Measurements from ENCODE around the gene MYOT.

Gene MYOT

DNA sequence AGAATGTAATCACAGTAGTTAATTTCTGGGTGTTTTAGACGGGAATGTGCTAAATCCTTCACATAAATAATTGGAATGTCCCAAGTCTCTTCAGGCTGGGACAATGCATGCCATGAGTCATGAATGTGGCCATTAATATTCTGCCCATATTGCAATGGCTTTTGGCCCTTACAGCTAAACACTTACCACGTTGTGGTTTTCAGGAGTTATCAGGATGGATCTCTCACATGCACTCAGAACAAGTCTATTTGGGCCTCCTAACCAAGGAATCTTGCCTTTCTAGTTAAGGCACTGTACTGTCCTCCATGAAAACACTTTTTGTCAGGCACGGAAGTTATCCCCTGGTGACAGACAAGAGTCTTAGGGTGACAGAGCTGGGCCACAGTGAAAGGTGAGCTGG lies 54.3 kb downstream of the MYOT start:
- H3K4me3 ChIP-seq (ENCODE audit: control insufficient read depth, low read depth, low read length) = no peak overlapping the region
- TF ChIP-seq, protein P1, sequence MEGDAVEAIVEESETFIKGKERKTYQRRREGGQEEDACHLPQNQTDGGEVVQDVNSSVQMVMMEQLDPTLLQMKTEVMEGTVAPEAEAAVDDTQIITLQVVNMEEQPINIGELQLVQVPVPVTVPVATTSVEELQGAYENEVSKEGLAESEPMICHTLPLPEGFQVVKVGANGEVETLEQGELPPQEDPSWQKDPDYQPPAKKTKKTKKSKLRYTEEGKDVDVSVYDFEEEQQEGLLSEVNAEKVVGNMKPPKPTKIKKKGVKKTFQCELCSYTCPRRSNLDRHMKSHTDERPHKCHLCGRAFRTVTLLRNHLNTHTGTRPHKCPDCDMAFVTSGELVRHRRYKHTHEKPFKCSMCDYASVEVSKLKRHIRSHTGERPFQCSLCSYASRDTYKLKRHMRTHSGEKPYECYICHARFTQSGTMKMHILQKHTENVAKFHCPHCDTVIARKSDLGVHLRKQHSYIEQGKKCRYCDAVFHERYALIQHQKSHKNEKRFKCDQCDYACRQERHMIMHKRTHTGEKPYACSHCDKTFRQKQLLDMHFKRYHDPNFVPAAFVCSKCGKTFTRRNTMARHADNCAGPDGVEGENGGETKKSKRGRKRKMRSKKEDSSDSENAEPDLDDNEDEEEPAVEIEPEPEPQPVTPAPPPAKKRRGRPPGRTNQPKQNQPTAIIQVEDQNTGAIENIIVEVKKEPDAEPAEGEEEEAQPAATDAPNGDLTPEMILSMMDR (conservative IDR thresholded peaks at IDR 0.05; ENCODE audit: control insufficient read depth, insufficient read depth, low read depth, low read length) = no peak
- peak; percentile 27 for DNase-seq (ENCODE audit: low read depth)

DNA sequence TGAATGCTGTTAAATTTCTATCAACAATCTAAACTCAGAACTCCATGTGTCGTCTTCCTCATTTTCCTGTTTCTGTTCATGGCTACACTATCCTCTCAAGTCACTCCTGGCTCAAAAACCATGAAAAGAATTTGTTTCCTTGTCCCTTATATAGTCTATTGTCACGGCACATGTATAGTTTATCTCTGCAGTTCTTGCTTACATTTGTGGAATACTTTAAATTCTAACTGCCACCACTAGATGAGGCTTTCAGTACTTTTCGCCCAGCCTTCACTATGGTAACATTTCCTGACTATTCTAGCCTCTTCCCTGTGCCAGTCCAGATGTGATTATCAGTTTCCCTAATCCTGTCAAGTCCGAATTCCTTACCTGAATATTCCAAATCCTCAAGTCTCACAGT lies 56.2 kb downstream of the MYOT start:
- no peak for DNase-seq (ENCODE audit: low read depth)
- TF ChIP-seq, protein P1 (conservative IDR thresholded peaks at IDR 0.05; ENCODE audit: control insufficient read depth, insufficient read depth, low read depth, low read length) = no peak

DNA sequence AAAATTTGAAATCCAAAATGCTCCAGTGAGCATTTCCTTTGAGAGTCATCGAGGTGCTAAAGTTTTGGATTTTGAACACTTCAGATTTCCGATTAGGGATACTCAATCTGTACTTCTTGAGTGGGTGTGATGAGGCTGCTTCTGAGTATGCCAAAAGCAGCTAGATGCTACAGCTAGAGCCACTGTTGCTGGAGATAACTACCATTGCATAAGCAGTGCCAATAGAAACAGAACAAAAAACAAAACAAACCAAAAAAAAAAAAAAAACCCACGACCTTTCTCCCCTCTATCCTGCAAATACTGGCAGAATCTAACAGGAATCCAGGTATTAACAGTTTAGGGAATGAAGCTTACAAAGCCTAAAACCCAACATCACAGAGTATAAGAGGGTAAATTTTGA lies 65.1 kb downstream of the MYOT start:
- no peak overlapping the region for H3K4me3 ChIP-seq (ENCODE audit: control insufficient read depth, low read depth, low read length)
- TF ChIP-seq, protein P1 (conservative IDR thresholded peaks at IDR 0.05; ENCODE audit: control insufficient read depth, insufficient read depth, low read depth, low read length) = no peak
- DNase-seq (ENCODE audit: low read depth) = no peak

More for the DNA sequence above, 56.2 kb downstream of the MYOT start:
- no peak overlapping the region for H3K4me3 ChIP-seq (ENCODE audit: control insufficient read depth, low read depth, low read length)

DNA sequence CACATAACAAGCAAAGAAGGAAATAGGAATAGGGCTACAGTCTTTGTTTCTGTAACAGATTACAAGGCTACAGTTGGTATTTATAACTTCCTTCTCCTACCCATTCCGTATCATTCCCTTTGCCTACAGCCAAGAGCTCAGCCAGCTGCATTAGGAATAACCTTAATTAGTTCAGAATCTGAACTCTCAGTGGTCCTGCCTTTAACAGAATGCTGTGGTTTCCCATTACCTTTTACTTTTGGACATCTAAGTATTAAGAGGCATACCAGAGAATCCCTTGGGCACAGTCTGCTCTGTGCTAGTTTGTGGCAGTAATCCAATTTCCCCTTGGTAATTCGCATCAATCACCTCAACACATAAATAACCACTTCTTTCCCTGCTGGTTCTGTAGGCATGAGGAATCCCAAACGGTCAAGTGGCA lies 65.8 kb downstream of the MYOT start:
- H3K4me3 ChIP-seq (ENCODE audit: control insufficient read depth, low read depth, low read length) = no peak overlapping the region
- DNase-seq (ENCODE audit: low read depth) = peak; percentile 47
- TF ChIP-seq, protein P1 (conservative IDR thresholded peaks at IDR 0.05; ENCODE audit: control insufficient read depth, insufficient read depth, low read depth, low read length) = no peak

DNA sequence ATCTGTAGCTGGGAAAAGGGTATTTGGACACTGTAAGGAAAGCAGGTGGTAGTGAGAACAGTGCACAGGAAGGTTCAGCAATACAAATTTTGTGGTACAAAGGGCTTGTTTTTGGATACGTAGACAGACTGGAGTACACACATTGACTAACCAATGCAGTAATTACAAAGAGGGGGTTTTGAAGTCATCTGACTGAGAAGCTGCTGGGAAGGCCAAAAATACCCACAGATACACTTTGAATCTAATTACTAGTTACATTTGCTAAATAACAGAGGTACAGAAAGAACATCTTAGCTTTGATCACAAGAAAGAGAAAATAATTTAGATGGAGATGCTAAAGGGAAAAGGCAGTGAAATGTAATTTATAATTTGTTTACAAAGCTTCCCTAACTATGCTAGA lies 67.5 kb downstream of the MYOT start:
- TF ChIP-seq, protein P1 (conservative IDR thresholded peaks at IDR 0.05; ENCODE audit: control insufficient read depth, insufficient read depth, low read depth, low read length) = no peak
- no peak overlapping the region for H3K4me3 ChIP-seq (ENCODE audit: control insufficient read depth, low read depth, low read length)
- DNase-seq (ENCODE audit: low read depth) = no peak

DNA sequence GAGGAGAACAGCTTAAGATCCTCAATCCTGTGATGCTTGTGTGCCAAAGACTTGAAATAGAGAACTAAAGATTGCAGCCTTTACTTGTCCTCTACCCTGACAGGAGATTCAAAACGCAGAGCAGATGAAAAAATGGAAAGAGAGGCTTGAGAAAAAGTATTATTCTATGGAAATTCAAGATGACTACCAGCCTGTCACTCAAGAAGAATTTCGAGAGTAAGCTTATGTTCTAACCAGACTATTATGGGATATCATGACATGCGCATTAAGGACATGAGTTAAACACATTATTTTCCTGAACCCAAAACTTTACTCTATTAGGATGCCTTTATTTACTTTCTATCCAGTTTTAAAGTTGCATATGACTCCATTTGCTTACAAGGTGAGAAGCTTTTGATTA lies 68.0 kb downstream of the MYOT start:
- no peak overlapping the region for H3K4me3 ChIP-seq (ENCODE audit: control insufficient read depth, low read depth, low read length)
- TF ChIP-seq, protein P1 (conservative IDR thresholded peaks at IDR 0.05; ENCODE audit: control insufficient read depth, insufficient read depth, low read depth, low read length) = no peak
- DNase-seq (ENCODE audit: low read depth) = no peak
